PC-9 (cell line): ENCODE results near the gene HEBP1. TPM values are rescaled to one million over a fixed set of nuclear protein-coding genes. Genes with fewer than 3 reads are reported as not detected.
A peak's percentile ranks its signal among the peaks of the same experiment; 100 is the strongest.

Source experiments
- BruUV-seq: library from RNA; stranded (reverse); fragments of 400-500 nt; replicated peaks from 2 replicates; lab custom pipeline; 2021; lab: Mats Ljungman, UMichigan
- CTCF ChIA-PET: fragments of 300-600 bp; sonication (Branson Sonifier 250); formaldehyde crosslinking; loops from one replicate; lab custom pipeline; 2022; ENCODE audit warnings: antibody characterized with exemption; lab: Charles Lee
- POLR2A ChIA-PET: fragments of 300-600 bp; sonication (Branson Sonifier 250); formaldehyde crosslinking; loops from one replicate; lab custom pipeline; 2022; ENCODE audit warnings: antibody characterized with exemption; ENCODE audit not compliant: unreplicated experiment; lab: Charles Lee
- DNase-seq, 2 experiments: peaks; one replicate each; pipeline versions ENCODE4 v3.0.0 to v3.0.0-alpha.2; 2015 to 2022; ENCODE audit warnings: mixed read lengths in 1 of 2
- H2AFZ ChIP-seq: fragments of 200-600 bp; sonication (generic); 2 replicates; pipeline ENCODE4 v1.8.1; 2017; ENCODE audit warnings: antibody characterized with exemption
- H3F3A ChIP-seq: fragments of 200-600 bp; sonication (generic); 2 replicates; pipeline ENCODE4 v1.8.1; 2017; ENCODE audit warnings: antibody characterized with exemption, mild to moderate bottlenecking, low read depth; ENCODE audit not compliant: insufficient read depth
- H3K27ac ChIP-seq: fragments of 200-600 bp; sonication (generic); 2 replicates; pipeline ENCODE4 v1.6.1; 2016; ENCODE audit warnings: mixed run types
- H3K27me3 ChIP-seq: fragments of 200-600 bp; sonication (generic); 2 replicates; pipeline ENCODE4 v1.6.1; 2016; ENCODE audit warnings: low read depth, mixed run types; ENCODE audit not compliant: insufficient read depth
- H3K36me3 ChIP-seq: fragments of 200-600 bp; sonication (generic); 2 replicates; pipeline ENCODE4 v1.6.1; 2016; ENCODE audit warnings: low read depth, mixed run types
- H3K4me1 ChIP-seq: fragments of 200-600 bp; sonication (generic); replicated peaks from 2 replicates; pipeline ENCODE4 v1.6.1; 2016; ENCODE audit warnings: mixed run types; ENCODE audit not compliant: insufficient read depth
- H3K4me2 ChIP-seq: fragments of 200-600 bp; sonication (generic); 2 replicates; pipeline ENCODE4 v1.6.1; 2017; ENCODE audit warnings: mixed run types
- H3K4me3 ChIP-seq: fragments of 200-600 bp; sonication (generic); 2 replicates; pipeline ENCODE4 v1.6.1; 2016; ENCODE audit warnings: mixed run types
- H3K79me2 ChIP-seq: fragments of 200-600 bp; sonication (generic); 2 replicates; pipeline ENCODE4 v1.6.1; 2017; ENCODE audit warnings: low read depth, mixed run types
- H3K9me2 ChIP-seq: fragments of 200-600 bp; sonication (generic); 2 replicates; pipeline ENCODE4 v1.8.1; 2017; ENCODE audit warnings: mild to moderate bottlenecking; ENCODE audit not compliant: insufficient read depth
- H3K9me3 ChIP-seq: fragments of 200-600 bp; sonication (generic); 2 replicates; pipeline ENCODE4 v1.8.1; 2016; ENCODE audit warnings: low read depth; ENCODE audit not compliant: insufficient read depth
- H4K20me1 ChIP-seq: fragments of 200-600 bp; sonication (generic); 2 replicates; pipeline ENCODE4 v1.8.1; 2017; ENCODE audit not compliant: insufficient read depth
- CTCF ChIP-seq: fragments of 200-600 bp; sonication (generic); conservative IDR thresholded peaks from 2 replicates; pipeline ENCODE4 v1.6.1; 2017; ENCODE audit warnings: mixed run types, antibody characterized with exemption, mild to moderate bottlenecking, moderate library complexity
- EZH2 ChIP-seq: fragments of 200-600 bp; sonication (generic); IDR thresholded peaks from 2 replicates; pipeline ENCODE4 v1.8.0; 2017; ENCODE audit warnings: antibody characterized with exemption, low read depth
- intact Hi-C: fragments of 100-400 bp; cut with micrococcal nuclease; formaldehyde crosslinking; loops from one replicate; pipeline ENCODE4 v1.10.0; 2022; ENCODE audit not compliant: unreplicated experiment
- total RNA-seq: library from RNA; stranded (reverse); gene quantifications from 2 replicates; pipeline ENCODE4 v1.2.3, GENCODE V29; 2021

The HEBP1 gene
- total RNA-seq, 1 experiment from 2014 or later, result 148 TPM

- H3K27me3 ChIP-seq, result no peaks in the 10 kb centered on the region
- H3K9me3 ChIP-seq, result no peaks in the 10 kb centered on the region
- H3K4me2 ChIP-seq, result no peak overlapping the region
- ChIA-PET CTCF (interaction anchor here (0.6 to 1.2 kb wide), 6 partner anchors 92 to 262 kb away, joined by 3 to 5 read pairs (median 3); partner anchors contain the start of genes DDX47 and GPRC5A), POLR2A (no interaction called here)
- H3K27ac ChIP-seq, result no peak overlapping the region
- peak; percentile 40 to 41 for DNase-seq
- H3K4me1 ChIP-seq, result peaks cover 21% of the 10 kb centered on the region
- no peak overlapping the region for H3K4me3 ChIP-seq
- peaks cover 33% of the 10 kb centered on the region; the same call in 1 of the 2 replicates for H3K36me3 ChIP-seq
- no peak overlapping the region for H2AFZ ChIP-seq
- no TSS peak for BruUV-seq
- H3K9me2 ChIP-seq, result no peaks in the 10 kb centered on the region
- H3K79me2 ChIP-seq, result peaks cover 24% of the 10 kb centered on the region
- H4K20me1 ChIP-seq, result no peaks in the 10 kb centered on the region
- TF ChIP-seq CTCF (peak; percentile 77), EZH2 (no peak)
- intact Hi-C loops, result loop anchor here (1.0 to 5.0 kb wide), 5 partner anchors 67 to 606 kb away; partner anchors contain the start of gene GPRC5A
- H3F3A ChIP-seq, result peaks cover 24% of the 10 kb centered on the region; the same call in 1 of the 2 replicates
These were observed 16.5 kb downstream of the HEBP1 start for GRCh38 chr12:12983420-12984035.

GRCh38 chr12:12982331-12982730, 17.7 kb downstream of the HEBP1 start:
- no TSS peak for BruUV-seq
- TF ChIP-seq EZH2, result no peak
- TF ChIP-seq CTCF, result no peak
- H3K27me3 ChIP-seq, result no peaks in the 10 kb centered on the region
- no peaks in the 10 kb centered on the region for H3K9me3 ChIP-seq
- intact Hi-C loops, result loop anchor here (2.0 to 5.0 kb wide), 2 partner anchors 92 to 605 kb away; partner anchors contain the start of gene GPRC5A
- peaks cover 35% of the 10 kb centered on the region for H3K36me3 ChIP-seq
- H3K4me2 ChIP-seq, result no peak overlapping the region
- no peak for DNase-seq
- H3K4me3 ChIP-seq, result no peak overlapping the region
- peaks cover 21% of the 10 kb centered on the region for H3K4me1 ChIP-seq
- no peaks in the 10 kb centered on the region for H4K20me1 ChIP-seq
- peaks cover 24% of the 10 kb centered on the region for H3K79me2 ChIP-seq
- no peak overlapping the region for H3K27ac ChIP-seq
- H3K9me2 ChIP-seq, result no peaks in the 10 kb centered on the region
- H3F3A ChIP-seq, result peaks cover 30% of the 10 kb centered on the region
- no peak overlapping the region for H2AFZ ChIP-seq
- ChIA-PET POLR2A (no interaction called here), CTCF (interaction anchor here (1.2 kb wide), 1 partner anchor 193 kb away, joined by 3 read pairs; no protein-coding TSS in a partner anchor)

GRCh38 chr12:12979731-12980259, 20.3 kb downstream of the HEBP1 start:
- Histone ChIP-seq H3K27ac (0 out of 2 replicates have a peak overlapping the region, but pooled peaks have one; percentile 9), H3K36me3 (peaks cover 44% of the 10 kb centered on the region), H3F3A (peaks cover 40% of the 10 kb centered on the region), H3K9me3 (no peaks in the 10 kb centered on the region), H4K20me1 (no peaks in the 10 kb centered on the region), H3K27me3 (no peaks in the 10 kb centered on the region), H3K4me3 (no peak overlapping the region), H3K79me2 (peaks cover 28% of the 10 kb centered on the region), H3K4me1 (peaks cover 44% of the 10 kb centered on the region), H2AFZ (no peak overlapping the region), H3K9me2 (no peaks in the 10 kb centered on the region), H3K4me2 (0 out of 2 replicates have a peak overlapping the region, but pooled peaks have one; percentile 1)
- CTCF ChIA-PET, result interaction anchor here (0.5 to 1.1 kb wide), 4 partner anchors 11 to 244 kb away, joined by 3 to 10 read pairs (median 3); no protein-coding TSS in a partner anchor
- DNase-seq, result peak; percentile 69 to 70
- BruUV-seq, result no TSS peak
- intact Hi-C loops, result loop anchor here (1.0 to 5.0 kb wide), 2 partner anchors 142 to 602 kb away; no protein-coding TSS in a partner anchor
- TF ChIP-seq CTCF, result no peak
- no peak for TF ChIP-seq EZH2
- POLR2A ChIA-PET, result interaction anchor here (0.5 to 1.3 kb wide), 12 partner anchors 19 to 227 kb away, joined by 3 to 10 read pairs (median 4); partner anchors contain the start of gene GPRC5A
